HG02870 (cell line): Measurements from ENCODE around the gene COL20A1.

Experiments used
- ATAC-seq: cut with Tn5 transposase; IDR thresholded peaks from one replicate; pipeline ENCODE4 v1.9.1; 2021; ENCODE audit warnings: mild to moderate bottlenecking, moderate library complexity; ENCODE audit not compliant: unreplicated experiment

COL20A1 gene

GRCh38 chr20:63317061-63317460 lies 24.1 kb downstream of the COL20A1 start:
- no peak for ATAC-seq

- no peak for ATAC-seq
Observed at GRCh38 chr20:63317601-63318291, 24.8 kb downstream of the COL20A1 start.

GRCh38 chr20:63318391-63319163 lies 25.6 kb downstream of the COL20A1 start:
- ATAC-seq, result no peak

- no peak for ATAC-seq
Observed at GRCh38 chr20:63319164-63320040, 26.4 kb downstream of the COL20A1 start.

- no peak for ATAC-seq
Observed at GRCh38 chr20:63320041-63320511, 27.1 kb downstream of the COL20A1 start.

- ATAC-seq, result no peak
Observed at GRCh38 chr20:63320616-63321147, 27.7 kb downstream of the COL20A1 start.

- ATAC-seq, result no peak
Observed at GRCh38 chr20:63321148-63321831, 28.3 kb downstream of the COL20A1 start.

GRCh38 chr20:63322146-63322932 lies 29.4 kb downstream of the COL20A1 start:
- no peak for ATAC-seq

- ATAC-seq, result no peak
Observed at GRCh38 chr20:63322933-63323273, 29.9 kb downstream of the COL20A1 start.

GRCh38 chr20:63323357-63323981 lies 30.5 kb downstream of the COL20A1 start:
- no peak for ATAC-seq

- ATAC-seq, result no peak
Observed at GRCh38 chr20:63325021-63325471, 32.1 kb downstream of the COL20A1 start.

- ATAC-seq, result no peak
Observed at GRCh38 chr20:63325554-63326313, 32.7 kb downstream of the COL20A1 start.

- ATAC-seq, result no peak
Observed at GRCh38 chr20:63326314-63327230, 33.6 kb downstream of the COL20A1 start.

GRCh38 chr20:63327231-63327745 lies 34.3 kb downstream of the COL20A1 start:
- no peak for ATAC-seq

GRCh38 chr20:63328026-63328700 lies 35.2 kb downstream of the COL20A1 start:
- ATAC-seq, result no peak

- ATAC-seq, result no peak
Observed at GRCh38 chr20:63328718-63329275, 35.8 kb downstream of the COL20A1 start.
